Skeletal muscle satellite cell (primary cell): ENCODE data around the gene XPC.

ENCODE experiments used
- H3K27me3 ChIP-seq: 2 replicates; pipeline ENCODE4 v1.7.0; 2013; ENCODE audit warnings: low read length; ENCODE audit not compliant: control insufficient read depth, insufficient read depth
- H3K36me3 ChIP-seq: 2 replicates; pipeline ENCODE4 v1.7.0; 2013; ENCODE audit warnings: mild to moderate bottlenecking, control low read depth, low read length; ENCODE audit not compliant: insufficient read depth
- H3K4me1 ChIP-seq: 2 replicates; pipeline ENCODE4 v1.7.0; 2013; ENCODE audit warnings: low read length; ENCODE audit not compliant: control insufficient read depth, insufficient read depth
- H3K4me2 ChIP-seq: 2 replicates; pipeline ENCODE4 v1.7.0; 2013; ENCODE audit warnings: mild to moderate bottlenecking, low read length
- H3K4me3 ChIP-seq: 2 replicates; pipeline ENCODE4 v1.7.0; 2013; ENCODE audit warnings: low read length
- H3K9ac ChIP-seq: 2 replicates; pipeline ENCODE4 v1.7.0; 2013; ENCODE audit warnings: mild to moderate bottlenecking, low read depth, low read length, moderate library complexity
- H3K9me3 ChIP-seq: replicated peaks from 2 replicates; pipeline ENCODE4 v1.7.0; 2013; ENCODE audit warnings: mild to moderate bottlenecking, control low read depth, low read length

Gene XPC

GRCh38 chr3:14183015-14183577 is 4.7 kb upstream of the XPC start:
- H3K4me2 ChIP-seq: no peak overlapping the region

DNA sequence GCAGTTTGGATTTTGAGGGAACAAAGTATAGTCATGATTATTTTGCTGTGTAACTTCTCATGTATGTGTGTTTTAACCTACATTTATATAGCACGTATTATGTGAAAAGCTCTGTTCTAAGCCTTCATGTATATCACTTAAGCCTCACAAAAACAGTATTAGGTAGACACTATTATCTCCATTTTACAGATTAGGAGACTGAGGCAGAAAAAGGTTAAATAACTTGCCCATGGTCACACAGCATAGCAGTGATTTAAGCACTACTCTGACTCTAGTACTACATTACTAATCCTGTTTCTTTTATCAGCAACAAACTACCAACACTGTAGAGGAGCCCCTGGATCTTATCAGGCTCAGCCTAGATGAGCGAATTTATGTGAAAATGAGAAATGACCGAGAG is 2.9 kb upstream of the XPC start:
- Histone ChIP-seq H3K9me3 (no peaks in the 10 kb centered on the region), H3K4me1 (peaks cover 13% of the 10 kb centered on the region), H3K27me3 (no peaks in the 10 kb centered on the region), H3K4me3 (no peak overlapping the region), H3K9ac (no peak overlapping the region), H3K36me3 (peaks cover 26% of the 10 kb centered on the region), H3K4me2 (no peak overlapping the region)

More at GRCh38 chr3:14183015-14183577, 4.7 kb upstream of the XPC start:
- Histone ChIP-seq H3K4me1 (peaks cover 7% of the 10 kb centered on the region), H3K36me3 (peaks cover 37% of the 10 kb centered on the region), H3K9ac (no peak overlapping the region), H3K27me3 (no peaks in the 10 kb centered on the region), H3K4me3 (no peak overlapping the region), H3K9me3 (no peaks in the 10 kb centered on the region)

GRCh38 chr3:14179795-14180194 is 1.4 kb upstream of the XPC start:
- Histone ChIP-seq H3K36me3 (peaks cover 18% of the 10 kb centered on the region), H3K4me2 (peak overlapping the region; percentile 80), H3K9me3 (no peaks in the 10 kb centered on the region), H3K4me3 (peak overlapping the region; percentile 83), H3K4me1 (peaks cover 15% of the 10 kb centered on the region), H3K27me3 (no peaks in the 10 kb centered on the region), H3K9ac (peak overlapping the region; percentile 95)

DNA sequence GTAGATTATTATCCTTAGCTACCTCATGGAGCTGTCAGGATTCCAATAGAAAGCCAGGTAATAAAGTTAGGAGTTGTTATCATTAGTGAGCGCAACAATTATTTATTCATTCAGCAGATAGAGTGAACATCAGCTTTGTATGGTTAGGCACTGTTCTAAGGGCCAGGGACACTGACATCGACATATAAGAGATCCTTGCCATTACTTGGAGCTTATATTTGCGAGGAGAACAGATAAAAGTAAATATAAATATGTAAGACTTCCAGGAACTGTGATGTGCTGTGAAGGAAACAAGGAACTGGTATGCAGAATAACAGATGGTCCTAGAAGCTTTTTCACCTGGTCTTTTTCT is 689 bp upstream of the XPC start:
- peak overlapping the region; percentile 80 for H3K4me2 ChIP-seq
- no peaks in the 10 kb centered on the region for H3K27me3 ChIP-seq
- peaks cover 18% of the 10 kb centered on the region for H3K4me1 ChIP-seq
- H3K9me3 ChIP-seq: no peaks in the 10 kb centered on the region
- H3K4me3 ChIP-seq: peak overlapping the region; percentile 83
- peak overlapping the region; percentile 95 for H3K9ac ChIP-seq
- peaks cover 17% of the 10 kb centered on the region for H3K36me3 ChIP-seq

DNA sequence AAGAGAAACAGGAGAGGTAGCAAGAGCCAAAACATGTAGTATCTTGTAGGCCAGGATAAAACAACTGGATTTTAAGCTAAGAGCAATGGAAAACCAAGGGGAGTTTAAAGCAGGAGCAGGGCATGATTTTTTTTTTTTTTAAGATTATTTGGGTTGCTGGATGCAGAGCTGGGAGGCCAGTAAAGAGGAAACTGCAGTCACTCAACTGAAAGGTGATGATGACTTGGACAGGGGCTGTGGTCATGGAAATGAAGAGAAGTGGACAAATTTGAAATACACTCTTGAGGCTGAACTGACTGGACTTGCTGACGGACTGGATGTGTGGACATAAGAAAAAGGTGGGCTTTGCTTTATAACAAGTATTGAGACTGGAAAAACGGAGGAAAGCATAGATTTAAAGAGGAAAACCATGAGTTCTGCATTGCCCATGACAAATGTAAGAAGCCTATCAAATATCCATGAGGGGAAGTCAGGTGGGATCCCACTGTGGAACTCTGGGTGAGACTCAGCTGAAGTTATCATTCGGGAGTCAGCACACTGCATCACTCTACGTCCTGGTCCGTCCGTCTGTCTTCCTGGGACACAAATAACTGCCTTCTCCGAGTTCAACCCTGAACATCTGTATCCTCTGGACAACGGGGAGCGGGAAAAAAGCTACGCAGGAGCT is 688 bp downstream of the XPC start:
- Histone ChIP-seq H3K4me1 (peaks cover 18% of the 10 kb centered on the region), H3K4me3 (peak overlapping the region; percentile 83), H3K27me3 (no peaks in the 10 kb centered on the region), H3K4me2 (peak overlapping the region; percentile 83), H3K9me3 (no peaks in the 10 kb centered on the region), H3K9ac (peak overlapping the region; percentile 95), H3K36me3 (peaks cover 11% of the 10 kb centered on the region)

- peaks cover 28% of the 10 kb centered on the region for H3K4me1 ChIP-seq
- no peaks in the 10 kb centered on the region for H3K9me3 ChIP-seq
- no peak overlapping the region for H3K9ac ChIP-seq
- H3K27me3 ChIP-seq: no peaks in the 10 kb centered on the region
- no peak overlapping the region for H3K4me3 ChIP-seq
- H3K4me2 ChIP-seq: no peak overlapping the region
- H3K36me3 ChIP-seq: peaks cover 23% of the 10 kb centered on the region
These were observed 2.9 kb downstream of the XPC start for GRCh38 chr3:14175383-14176037.

DNA sequence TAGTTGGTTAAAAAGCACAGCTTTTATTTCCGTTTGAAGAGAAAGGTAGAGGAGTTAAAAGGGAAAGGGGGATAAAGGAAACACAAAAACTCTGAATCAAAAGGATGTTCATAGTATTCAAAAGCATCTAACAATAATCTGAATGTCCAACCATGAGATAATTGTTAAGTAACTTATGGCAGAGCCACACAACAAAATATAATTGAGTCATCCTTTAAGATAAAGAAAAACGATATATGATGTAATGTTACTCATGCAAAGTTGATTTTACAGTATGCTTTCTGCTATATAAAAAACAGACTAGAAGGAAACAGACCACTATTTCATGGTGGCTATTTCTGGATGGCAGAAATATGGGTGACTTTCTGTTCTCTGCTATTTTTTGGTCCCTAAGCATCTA is 3.9 kb downstream of the XPC start:
- H3K36me3 ChIP-seq: peaks cover 33% of the 10 kb centered on the region
- no peaks in the 10 kb centered on the region for H3K27me3 ChIP-seq
- no peaks in the 10 kb centered on the region for H3K9me3 ChIP-seq
- H3K4me3 ChIP-seq: no peak overlapping the region
- peaks cover 28% of the 10 kb centered on the region for H3K4me1 ChIP-seq
- no peak overlapping the region for H3K9ac ChIP-seq
- no peak overlapping the region for H3K4me2 ChIP-seq

GRCh38 chr3:14172496-14172895 is 5.9 kb downstream of the XPC start:
- no peaks in the 10 kb centered on the region for H3K27me3 ChIP-seq
- H3K4me3 ChIP-seq: no peak overlapping the region
- H3K9me3 ChIP-seq: no peaks in the 10 kb centered on the region
- no peak overlapping the region for H3K9ac ChIP-seq
- H3K4me2 ChIP-seq: no peak overlapping the region
- peaks cover 22% of the 10 kb centered on the region for H3K4me1 ChIP-seq
- H3K36me3 ChIP-seq: peaks cover 51% of the 10 kb centered on the region

- no peaks in the 10 kb centered on the region for H3K27me3 ChIP-seq
- peaks cover 17% of the 10 kb centered on the region for H3K4me1 ChIP-seq
- H3K9ac ChIP-seq: no peak overlapping the region
- peak overlapping the region; percentile 5 for H3K4me2 ChIP-seq
- H3K9me3 ChIP-seq: no peaks in the 10 kb centered on the region
- H3K4me3 ChIP-seq: no peak overlapping the region
- H3K36me3 ChIP-seq: peaks cover 65% of the 10 kb centered on the region
These were observed 7.8 kb downstream of the XPC start for GRCh38 chr3:14170531-14171159.

DNA sequence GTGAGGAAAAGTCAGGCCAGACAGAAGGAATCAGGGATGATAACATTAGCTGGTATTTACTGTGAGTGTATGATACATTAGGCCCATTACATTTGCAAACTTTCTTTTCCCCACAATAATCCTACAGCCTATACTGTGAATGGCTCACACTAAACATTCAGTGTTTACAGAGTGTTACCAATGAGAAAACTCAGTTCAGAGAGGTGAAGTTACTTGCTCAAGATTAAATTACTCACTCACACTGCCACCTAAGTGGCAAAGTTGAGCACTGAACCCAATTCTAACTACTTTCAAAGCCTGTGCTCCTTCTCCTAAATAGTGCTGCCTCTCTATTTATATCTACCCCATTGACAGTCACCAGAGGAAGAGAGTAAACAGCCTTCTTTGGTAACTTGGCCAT is 8.5 kb downstream of the XPC start:
- no peaks in the 10 kb centered on the region for H3K9me3 ChIP-seq

DNA sequence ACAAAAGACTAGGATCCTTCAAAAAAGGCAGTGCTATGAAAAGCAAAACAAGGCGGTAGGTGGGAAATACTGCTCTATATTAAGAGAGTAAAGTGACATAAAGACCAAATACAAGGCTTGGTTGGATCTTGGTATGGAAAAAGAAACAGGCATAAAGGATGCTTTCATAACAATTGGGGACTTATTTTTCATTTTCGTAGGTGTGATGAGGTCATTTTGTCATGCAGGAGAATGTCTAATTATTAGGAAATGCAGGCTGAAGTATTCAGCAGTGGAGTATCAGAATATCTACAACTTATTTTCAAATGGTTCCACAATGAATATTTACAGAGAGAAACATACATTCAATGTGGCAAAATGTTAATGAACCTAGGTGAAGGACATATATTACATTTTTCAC is 9.0 kb downstream of the XPC start:
- no peak overlapping the region for H3K4me2 ChIP-seq
- H3K36me3 ChIP-seq: peaks cover 77% of the 10 kb centered on the region
- H3K27me3 ChIP-seq: no peaks in the 10 kb centered on the region
- no peaks in the 10 kb centered on the region for H3K9me3 ChIP-seq
- H3K4me1 ChIP-seq: peaks cover 13% of the 10 kb centered on the region
- no peak overlapping the region for H3K9ac ChIP-seq
- no peak overlapping the region for H3K4me3 ChIP-seq

More for the DNA sequence above, 8.5 kb downstream of the XPC start:
- Histone ChIP-seq H3K4me2 (no peak overlapping the region), H3K36me3 (peaks cover 73% of the 10 kb centered on the region), H3K27me3 (no peaks in the 10 kb centered on the region), H3K9ac (no peak overlapping the region), H3K4me1 (peaks cover 16% of the 10 kb centered on the region), H3K4me3 (no peak overlapping the region)
